ENCODE measurements around the gene SLC26A11.
"Not testable (repeated sequence)": the region's sequence is repeated elsewhere in the genome, so short reads cannot be mapped to it uniquely, and the experiment has no call there.

SLC26A11 gene

GRCh38 chr17:80242505-80242904 lies 22.3 kb downstream of the SLC26A11 start:
- no peak for TF ChIP-seq CTCF (IDR thresholded peaks at IDR 0.05; ENCODE audit: control extremely low read depth, extremely low read depth, low read depth, missing control alignments)
- no peak for DNase-seq (ENCODE audit: extremely low spot score)
- CTCF ChIA-PET, result interaction anchor here (1.7 kb wide), 1 partner anchor 10 kb away, joined by 4 read pairs; no protein-coding TSS in a partner anchor
- POLR2A ChIA-PET, result no interaction called here

- CTCF ChIA-PET, result interaction anchor here (1.7 kb wide), 1 partner anchor 9 kb away, joined by 4 read pairs; no protein-coding TSS in a partner anchor
- TF ChIP-seq CTCF (IDR thresholded peaks at IDR 0.05; ENCODE audit: control extremely low read depth, extremely low read depth, low read depth, missing control alignments), result no peak
- no peak for DNase-seq (ENCODE audit: extremely low spot score)
- POLR2A ChIA-PET, result interaction anchor here (0.6 kb wide), 2 partner anchors 19 to 22 kb away, joined by 4 to 6 read pairs; no protein-coding TSS in a partner anchor
These were observed 23.6 kb downstream of the SLC26A11 start for GRCh38 chr17:80243526-80244433.

DNA sequence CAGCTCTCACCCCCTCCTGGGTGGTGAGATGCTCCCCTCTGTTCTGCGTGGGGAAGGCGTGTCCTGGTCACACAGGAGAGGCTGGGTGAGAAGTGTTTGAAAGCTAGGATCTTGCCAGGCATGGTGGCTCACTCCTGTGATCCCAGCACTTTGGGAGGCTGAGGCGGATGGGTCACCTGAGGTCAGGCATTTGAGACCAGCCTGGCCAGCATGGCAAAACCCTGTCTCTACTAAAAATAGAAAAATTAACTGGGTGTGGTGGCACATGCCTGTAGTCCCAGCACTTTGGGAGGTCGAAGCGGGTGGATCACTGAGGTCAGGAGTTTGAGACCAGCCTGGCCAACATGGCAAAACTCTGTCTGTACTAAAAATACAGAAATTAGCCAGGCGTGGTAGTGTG lies 24.2 kb downstream of the SLC26A11 start:
- DNase-seq (ENCODE audit: extremely low spot score); CTCF ChIA-PET: not testable (repeated sequence)
- POLR2A ChIA-PET, result interaction anchor here (0.6 kb wide), 2 partner anchors 18 to 22 kb away, joined by 4 to 6 read pairs; no protein-coding TSS in a partner anchor

DNA sequence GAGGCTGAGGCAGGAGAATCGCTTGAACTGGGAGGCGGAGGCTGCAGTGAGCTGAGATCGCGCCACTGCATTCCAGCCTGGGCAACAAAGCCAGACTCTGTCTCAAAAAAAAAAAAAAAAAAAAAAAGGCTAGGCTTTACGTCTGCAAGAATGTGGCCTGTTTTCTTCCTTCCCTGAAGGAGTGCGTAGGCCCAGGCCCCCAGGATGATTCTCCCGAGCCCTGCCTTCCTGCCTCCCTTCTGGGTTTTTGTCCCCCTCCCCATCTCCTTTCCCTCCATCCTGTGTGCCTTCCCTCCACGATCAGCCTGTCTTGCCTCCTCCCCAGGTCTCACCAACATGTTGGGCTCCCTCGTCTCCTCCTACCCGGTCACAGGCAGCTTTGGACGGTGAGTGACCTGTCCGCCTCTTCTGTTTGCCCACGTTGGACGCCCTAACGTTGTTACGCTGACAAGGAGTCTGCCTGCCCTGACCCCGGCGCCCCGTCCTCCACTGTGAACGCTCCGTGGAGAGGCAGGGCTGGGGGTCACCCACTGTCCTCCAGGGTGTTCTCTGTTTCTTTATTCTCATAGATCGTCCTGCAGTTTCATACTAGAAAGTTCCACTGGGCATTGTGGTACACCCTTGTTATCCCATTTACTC lies 24.8 kb downstream of the SLC26A11 start:
- no peak for DNase-seq (ENCODE audit: extremely low spot score)
- ChIA-PET CTCF (no interaction called here), POLR2A (interaction anchor here (0.6 kb wide), 2 partner anchors 18 to 23 kb away, joined by 4 to 6 read pairs; no protein-coding TSS in a partner anchor)
- TF ChIP-seq CTCF (IDR thresholded peaks at IDR 0.05; ENCODE audit: control extremely low read depth, extremely low read depth, low read depth, missing control alignments), result no peak

- DNase-seq (ENCODE audit: extremely low spot score), result no peak
- no peak for TF ChIP-seq CTCF (IDR thresholded peaks at IDR 0.05; ENCODE audit: control extremely low read depth, extremely low read depth, low read depth, missing control alignments)
- CTCF ChIA-PET, result no interaction called here
- POLR2A ChIA-PET, result no interaction called here
These were observed 25.5 kb downstream of the SLC26A11 start for GRCh38 chr17:80245566-80246265.

DNA sequence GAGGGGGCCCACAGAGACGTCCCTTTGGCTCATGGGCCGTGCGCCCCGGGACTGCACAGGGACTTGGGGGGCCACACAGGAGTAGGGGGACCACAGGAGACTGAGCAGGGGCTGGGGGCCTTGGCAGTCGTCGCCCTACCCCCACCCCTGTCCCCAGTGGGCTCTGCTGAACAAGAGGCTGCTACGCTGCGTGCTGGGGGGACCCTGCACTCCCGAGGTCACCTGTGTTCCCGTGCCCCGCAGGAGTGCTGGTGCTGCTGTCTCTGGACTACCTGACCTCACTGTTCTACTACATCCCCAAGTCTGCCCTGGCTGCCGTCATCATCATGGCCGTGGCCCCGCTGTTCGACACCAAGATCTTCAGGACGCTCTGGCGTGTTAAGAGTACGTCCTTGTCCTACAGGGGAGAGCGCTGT lies 26.0 kb downstream of the SLC26A11 start:
- POLR2A ChIA-PET, result no interaction called here
- DNase-seq (ENCODE audit: extremely low spot score), result no peak
- TF ChIP-seq CTCF (IDR thresholded peaks at IDR 0.05; ENCODE audit: control extremely low read depth, extremely low read depth, low read depth, missing control alignments), result no peak
- CTCF ChIA-PET, result no interaction called here
